ENCODE results near the gene AGAP1. TPM values are rescaled to one million over a fixed set of nuclear protein-coding genes. Genes with fewer than 3 reads are reported as not detected.

AGAP1 gene
- total RNA-seq, 4 donors from 2014 or later, result 5.3 to 30.6 (median 19.2) TPM

GRCh38 chr2:236033462-236033861, 539.6 kb downstream of the AGAP1 start:
- H3K36me3 ChIP-seq, result no peaks in the 10 kb centered on the region
- intact Hi-C loops (cut with DNase I; ENCODE audit: low total_unique reads), result no loop called here
- no peak overlapping the region for H3K27ac ChIP-seq
- no peak for TF ChIP-seq POLR2A (IDR thresholded peaks at IDR 0.05)
- no peak for TF ChIP-seq CTCF (IDR thresholded peaks at IDR 0.05)
- no peak for DNase-seq
- no peak overlapping the region for H3K4me3 ChIP-seq
- no peaks in the 10 kb centered on the region for H3K4me1 ChIP-seq
- no peaks in the 10 kb centered on the region for H3K27me3 ChIP-seq
- no peaks in the 10 kb centered on the region for H3K9me3 ChIP-seq

GRCh38 chr2:236034974-236035373, 541.1 kb downstream of the AGAP1 start:
- Histone ChIP-seq H3K4me1 (no peaks in the 10 kb centered on the region), H3K4me3 (no peak overlapping the region), H3K27me3 (no peaks in the 10 kb centered on the region), H3K9me3 (no peaks in the 10 kb centered on the region), H3K27ac (no peak overlapping the region), H3K36me3 (no peaks in the 10 kb centered on the region)
- intact Hi-C loops (cut with DNase I; ENCODE audit: low total_unique reads), result no loop called here
- TF ChIP-seq CTCF (IDR thresholded peaks at IDR 0.05) (no peak), POLR2A (IDR thresholded peaks at IDR 0.05) (no peak)
- DNase-seq, result no peak

GRCh38 chr2:236036045-236036444, 542.2 kb downstream of the AGAP1 start:
- no peaks in the 10 kb centered on the region for H3K36me3 ChIP-seq
- H3K27me3 ChIP-seq, result no peaks in the 10 kb centered on the region
- no peaks in the 10 kb centered on the region for H3K4me1 ChIP-seq
- intact Hi-C loops (cut with DNase I; ENCODE audit: low total_unique reads), result no loop called here
- TF ChIP-seq CTCF (IDR thresholded peaks at IDR 0.05) (no peak), POLR2A (IDR thresholded peaks at IDR 0.05) (no peak)
- no peak overlapping the region for H3K4me3 ChIP-seq
- DNase-seq, result no peak
- H3K9me3 ChIP-seq, result no peaks in the 10 kb centered on the region
- no peak overlapping the region for H3K27ac ChIP-seq

GRCh38 chr2:236038096-236038495, 544.3 kb downstream of the AGAP1 start:
- no peak overlapping the region for H3K4me3 ChIP-seq
- H3K27ac ChIP-seq, result no peak overlapping the region
- intact Hi-C loops (cut with DNase I; ENCODE audit: low total_unique reads), result no loop called here
- no peaks in the 10 kb centered on the region for H3K36me3 ChIP-seq
- TF ChIP-seq POLR2A (IDR thresholded peaks at IDR 0.05), result no peak
- no peak for TF ChIP-seq CTCF (IDR thresholded peaks at IDR 0.05)
- H3K9me3 ChIP-seq, result no peaks in the 10 kb centered on the region
- H3K27me3 ChIP-seq, result no peaks in the 10 kb centered on the region
- DNase-seq, result no peak
- no peaks in the 10 kb centered on the region for H3K4me1 ChIP-seq

- no peaks in the 10 kb centered on the region for H3K36me3 ChIP-seq
- no peak for DNase-seq
- intact Hi-C loops (cut with DNase I; ENCODE audit: low total_unique reads), result no loop called here
- no peaks in the 10 kb centered on the region for H3K4me1 ChIP-seq
- no peak overlapping the region for H3K27ac ChIP-seq
- TF ChIP-seq CTCF (IDR thresholded peaks at IDR 0.05), result no peak
- TF ChIP-seq POLR2A (IDR thresholded peaks at IDR 0.05), result no peak
- no peaks in the 10 kb centered on the region for H3K27me3 ChIP-seq
- no peak overlapping the region for H3K4me3 ChIP-seq
- H3K9me3 ChIP-seq, result no peaks in the 10 kb centered on the region
These were observed 546.9 kb downstream of the AGAP1 start for GRCh38 chr2:236040600-236041328.

Measured in uterus (tissue), 4 donors.